Ectodermal cell (in vitro differentiated cells): ENCODE results near the gene OTUD5. TPM values are rescaled to one million over a fixed set of nuclear protein-coding genes. Genes with fewer than 3 reads are reported as not detected.

Experiments
- H3K27ac ChIP-seq: 2 replicates; pipeline ENCODE4 v1.7.0; 2013; ENCODE audit warnings: mild to moderate bottlenecking, low read depth, low read length; ENCODE audit not compliant: insufficient read depth, poor library complexity, severe bottlenecking
- H3K27me3 ChIP-seq: 2 replicates; pipeline ENCODE4 v1.7.0; 2013; ENCODE audit warnings: mild to moderate bottlenecking, low read length; ENCODE audit not compliant: insufficient read depth, control insufficient read depth, poor library complexity, severe bottlenecking
- H3K36me3 ChIP-seq: one replicate; pipeline ENCODE4 v1.7.0; 2013; ENCODE audit warnings: low read length; ENCODE audit not compliant: control insufficient read depth, insufficient read depth
- H3K4me1 ChIP-seq: one replicate; pipeline ENCODE4 v1.7.0; 2013; ENCODE audit warnings: low read length; ENCODE audit not compliant: control insufficient read depth, insufficient read depth
- H3K4me3 ChIP-seq: 2 replicates; pipeline ENCODE4 v1.7.0; 2013; ENCODE audit warnings: low read depth, low read length, control low read depth; ENCODE audit not compliant: insufficient read depth
- H3K9me3 ChIP-seq: 2 replicates; pipeline ENCODE4 v1.7.0; 2013; ENCODE audit warnings: mild to moderate bottlenecking, low read length, moderate library complexity; ENCODE audit not compliant: control insufficient read depth
- WGBS, 2 experiments: methylation state at CpG; one replicate each; pipeline ENCODE4 v1.1.7; 2013; ENCODE audit warnings: missing lambda C conversion rate in 2 of 2; 5-methylcytosine and 5-hydroxymethylcytosine counted together
- polyA plus RNA-seq, 4 experiments: library from polyadenylated mRNA; stranded (reverse); fragments of 50-300 nt; gene quantifications; one replicate each; pipeline ENCODE4 v1.2.3, GENCODE V29; 2013

The OTUD5 gene, protein sequence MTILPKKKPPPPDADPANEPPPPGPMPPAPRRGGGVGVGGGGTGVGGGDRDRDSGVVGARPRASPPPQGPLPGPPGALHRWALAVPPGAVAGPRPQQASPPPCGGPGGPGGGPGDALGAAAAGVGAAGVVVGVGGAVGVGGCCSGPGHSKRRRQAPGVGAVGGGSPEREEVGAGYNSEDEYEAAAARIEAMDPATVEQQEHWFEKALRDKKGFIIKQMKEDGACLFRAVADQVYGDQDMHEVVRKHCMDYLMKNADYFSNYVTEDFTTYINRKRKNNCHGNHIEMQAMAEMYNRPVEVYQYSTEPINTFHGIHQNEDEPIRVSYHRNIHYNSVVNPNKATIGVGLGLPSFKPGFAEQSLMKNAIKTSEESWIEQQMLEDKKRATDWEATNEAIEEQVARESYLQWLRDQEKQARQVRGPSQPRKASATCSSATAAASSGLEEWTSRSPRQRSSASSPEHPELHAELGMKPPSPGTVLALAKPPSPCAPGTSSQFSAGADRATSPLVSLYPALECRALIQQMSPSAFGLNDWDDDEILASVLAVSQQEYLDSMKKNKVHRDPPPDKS
- 60.9 TPM for polyA plus RNA-seq (2013, experiment 1 of 4)
- 66.5 TPM for polyA plus RNA-seq (2013, experiment 2 of 4)
- polyA plus RNA-seq (2013, experiment 3 of 4) = 50.6 TPM
- polyA plus RNA-seq (2013, experiment 4 of 4) = 52.6 TPM

DNA sequence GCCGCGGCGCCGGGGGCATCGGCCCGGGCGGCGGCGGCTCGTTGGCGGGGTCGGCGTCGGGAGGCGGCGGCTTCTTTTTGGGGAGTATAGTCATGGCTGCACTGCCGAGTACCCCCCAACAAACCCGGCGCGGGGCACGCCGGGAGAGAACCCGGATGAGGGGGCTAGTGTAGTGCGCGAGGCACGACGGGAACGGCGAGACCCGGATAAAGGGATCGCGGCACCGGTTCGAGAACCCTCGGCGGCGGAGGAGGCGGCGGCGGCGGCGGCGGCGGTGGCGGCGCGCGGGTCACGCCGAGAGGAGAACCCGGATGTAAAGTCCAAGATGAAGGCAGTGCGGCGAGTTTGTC lies at the start of gene OTUD5:
TSS of gene OTUD5 (minus strand) at position 131 of the 350 bp plus-strand sequence. CDS start at position 94, 37 bp downstream.
- H3K36me3 ChIP-seq = no peaks in the 10 kb centered on the region
- no peaks in the 10 kb centered on the region for H3K27me3 ChIP-seq
- H3K4me3 ChIP-seq = peak within 1 kb of the TSS; percentile 68
- peak within 1 kb of the TSS; percentile 98 for H3K27ac ChIP-seq
- WGBS, 2 experiments = 0% methylated on average over 53 of the region's 53 CpGs
- H3K4me1 ChIP-seq = peaks cover 5% of the 10 kb centered on the region
- no peaks in the 10 kb centered on the region for H3K9me3 ChIP-seq

DNA sequence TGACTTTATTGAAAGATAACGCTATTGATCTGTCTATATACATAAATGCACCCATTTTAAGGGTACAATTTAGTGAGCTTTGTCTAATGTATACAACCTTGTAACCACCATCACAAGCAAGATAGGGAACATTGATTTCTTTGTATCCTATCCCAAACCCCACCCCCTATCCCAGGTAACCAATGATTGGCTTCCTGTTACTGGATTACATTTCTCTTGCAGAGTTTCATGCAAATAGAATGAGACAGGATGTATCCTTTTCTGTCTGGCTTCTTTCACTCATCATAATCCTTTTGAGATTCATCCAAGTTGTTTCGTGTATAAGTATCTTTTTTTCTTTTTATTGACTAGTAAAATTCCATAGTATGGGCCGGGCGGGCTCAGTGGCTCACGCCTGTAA lies 46.3 kb upstream of the OTUD5 start:
- Histone ChIP-seq H3K27me3 (no peaks in the 10 kb centered on the region), H3K36me3 (no peaks in the 10 kb centered on the region), H3K9me3 (no peaks in the 10 kb centered on the region), H3K27ac (no peak overlapping the region), H3K4me1 (no peaks in the 10 kb centered on the region), H3K4me3 (no peak overlapping the region)
- 92 to 100% methylated on average over 3 to 4 of the region's 5 CpGs for WGBS, 2 experiments

DNA sequence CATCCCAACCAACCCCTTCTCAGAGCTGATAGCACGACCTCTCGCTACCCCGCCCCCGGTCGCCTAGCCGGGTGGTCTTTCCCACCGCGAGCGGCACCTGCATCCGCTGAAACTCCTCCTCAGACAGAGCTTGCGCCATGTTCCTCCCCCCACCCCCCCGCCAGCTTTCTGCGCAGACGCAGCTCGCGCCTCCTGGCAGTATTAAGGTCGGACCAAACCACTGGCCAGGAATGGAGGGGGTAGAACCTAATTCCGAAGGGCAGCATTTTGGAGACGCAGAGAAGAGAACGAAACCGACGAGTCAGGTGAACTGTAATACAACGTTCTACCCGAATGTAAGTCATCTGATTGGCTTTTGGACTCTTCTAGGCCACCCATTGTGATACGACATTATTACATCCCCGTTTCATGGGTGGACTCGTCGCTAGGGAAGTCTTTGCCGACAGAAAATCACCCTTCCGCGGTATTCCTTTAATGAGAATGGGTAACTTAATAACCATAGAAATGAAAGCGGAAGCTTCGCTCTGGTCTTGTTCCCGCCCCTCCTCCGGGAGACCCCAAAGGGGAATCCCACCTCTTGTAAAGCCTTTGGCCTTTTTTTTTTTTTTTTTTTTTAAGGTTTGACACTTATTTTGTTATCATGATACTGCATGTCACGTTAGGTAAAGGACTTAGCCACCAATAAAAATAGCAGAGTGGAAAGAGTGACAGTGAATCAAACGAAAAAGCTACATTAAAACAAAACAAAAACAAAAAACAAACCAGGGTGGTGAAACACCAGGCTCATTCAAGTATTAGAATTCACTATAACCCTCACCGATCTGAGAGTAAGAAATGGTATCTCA lies 44.9 kb upstream of the OTUD5 start, which contains the start of gene GRIPAP1:
TSS of gene GRIPAP1 (minus strand) at position 174 of the 845 bp plus-strand sequence. CDS start at position 139, 35 bp downstream.
- Histone ChIP-seq H3K4me1 (no peaks in the 10 kb centered on the region), H3K9me3 (no peaks in the 10 kb centered on the region), H3K4me3 (peak within 1 kb of the TSS; percentile 68), H3K27ac (peak within 1 kb of the TSS; percentile 98), H3K27me3 (no peaks in the 10 kb centered on the region), H3K36me3 (no peaks in the 10 kb centered on the region)
- 0% methylated on average over 34 to 37 of the region's 38 CpGs for WGBS, 2 experiments

DNA sequence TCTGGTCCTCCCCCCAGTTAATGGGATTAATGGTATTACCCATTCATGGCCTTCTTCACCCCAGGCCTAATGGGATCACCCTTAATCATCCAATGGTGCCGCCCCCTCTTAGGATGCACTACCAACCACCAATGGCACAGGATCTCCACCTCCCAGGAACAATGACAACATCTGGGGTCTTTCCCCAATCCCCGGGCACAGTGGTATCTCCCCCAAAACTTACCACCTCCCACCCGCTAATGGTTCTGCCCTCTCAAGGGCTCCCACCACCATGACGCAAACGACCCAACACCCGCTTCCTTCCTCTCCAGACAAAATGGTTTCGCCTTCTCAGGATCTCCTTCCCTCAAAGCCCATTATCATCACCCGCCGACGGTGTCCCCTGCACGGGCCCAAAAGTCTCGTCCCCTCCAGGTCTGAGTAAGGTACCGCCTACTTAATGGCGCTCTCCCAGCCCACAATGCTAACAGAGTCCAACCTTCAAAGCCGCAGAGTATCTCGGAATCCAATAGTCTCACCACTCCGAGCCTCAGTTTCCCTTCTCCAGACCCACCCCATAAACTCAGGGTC lies 44.2 kb upstream of the OTUD5 start:
- H3K9me3 ChIP-seq = no peaks in the 10 kb centered on the region
- WGBS, 2 experiments = 2 to 3% methylated on average over 17 of the region's 17 CpGs
- H3K36me3 ChIP-seq = no peaks in the 10 kb centered on the region
- peak overlapping the region; percentile 98 for H3K27ac ChIP-seq
- H3K4me1 ChIP-seq = no peaks in the 10 kb centered on the region
- peak overlapping the region; percentile 68 for H3K4me3 ChIP-seq
- H3K27me3 ChIP-seq = no peaks in the 10 kb centered on the region

DNA sequence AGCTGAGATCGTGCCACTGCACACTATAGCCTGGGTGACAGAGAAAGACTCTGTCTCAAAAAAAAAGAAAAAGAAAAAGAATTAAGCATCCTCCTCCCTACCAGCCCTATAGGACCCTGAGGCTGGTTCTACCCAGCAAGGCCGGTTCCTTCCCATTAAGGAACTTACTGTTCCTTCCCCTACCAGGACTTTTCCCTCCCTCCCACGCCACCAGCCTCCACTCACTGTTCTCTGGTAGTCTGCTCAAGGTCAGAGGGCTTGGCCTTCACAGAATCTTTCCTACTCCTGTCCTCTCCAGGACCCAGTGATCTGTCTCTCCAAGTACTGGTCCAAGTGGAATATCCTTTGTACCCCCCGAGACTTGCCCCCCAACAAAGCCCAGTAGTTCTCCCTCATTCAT lies 43.2 kb upstream of the OTUD5 start:
- H3K9me3 ChIP-seq = no peaks in the 10 kb centered on the region
- peak overlapping the region; percentile 68 for H3K4me3 ChIP-seq
- no peaks in the 10 kb centered on the region for H3K27me3 ChIP-seq
- no peak overlapping the region for H3K27ac ChIP-seq
- no peaks in the 10 kb centered on the region for H3K36me3 ChIP-seq
- no peaks in the 10 kb centered on the region for H3K4me1 ChIP-seq
- WGBS, 2 experiments = 92 to 97% methylated on average over 4 of the region's 4 CpGs

DNA sequence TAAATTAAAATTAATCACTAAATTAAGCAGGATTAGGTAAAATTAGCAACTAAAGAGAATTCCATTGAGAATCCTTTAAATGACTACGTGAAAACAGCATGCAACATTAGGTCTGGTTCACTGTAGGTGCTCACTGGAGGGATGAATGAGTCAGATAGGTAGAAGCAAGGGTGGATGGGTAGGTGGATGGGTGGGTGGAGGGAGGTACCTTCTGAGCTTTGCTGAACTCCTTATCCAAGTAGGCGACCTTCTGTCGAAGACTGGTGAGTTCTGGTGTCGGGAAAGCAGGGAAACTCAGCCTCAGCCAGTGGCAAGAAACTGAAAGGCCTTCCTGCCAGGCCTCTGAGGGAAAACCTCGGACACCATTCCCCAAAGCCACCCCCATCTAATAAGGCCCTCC lies 41.6 kb upstream of the OTUD5 start:
- H3K9me3 ChIP-seq = no peaks in the 10 kb centered on the region
- no peaks in the 10 kb centered on the region for H3K27me3 ChIP-seq
- no peaks in the 10 kb centered on the region for H3K36me3 ChIP-seq
- no peak overlapping the region for H3K4me3 ChIP-seq
- 99 to 100% methylated on average over 4 to 5 of the region's 5 CpGs for WGBS, 2 experiments
- H3K27ac ChIP-seq = no peak overlapping the region
- H3K4me1 ChIP-seq = no peaks in the 10 kb centered on the region

DNA sequence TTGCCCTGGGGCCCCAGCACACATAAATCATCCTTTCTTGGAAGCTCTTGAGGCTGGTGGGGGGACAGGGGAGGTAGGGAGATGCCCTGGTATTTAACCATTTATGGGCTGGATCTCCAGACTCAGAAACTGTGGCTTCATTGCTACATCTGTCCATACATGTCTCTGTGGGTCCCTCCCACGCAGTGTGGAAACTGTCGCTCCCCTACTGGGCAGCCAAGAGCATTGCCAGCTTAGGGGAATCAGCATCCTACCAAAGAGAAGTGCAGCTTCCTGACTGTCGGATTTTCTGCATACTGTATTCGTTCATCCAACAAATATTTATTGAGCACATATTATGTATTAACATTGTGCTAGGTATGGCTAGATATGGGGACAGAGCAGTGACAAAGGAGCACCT lies 41.0 kb upstream of the OTUD5 start:
- 93 to 97% methylated on average over 2 of the region's 4 CpGs for WGBS, 2 experiments
- no peak overlapping the region for H3K4me3 ChIP-seq
- H3K9me3 ChIP-seq = no peaks in the 10 kb centered on the region
- no peak overlapping the region for H3K27ac ChIP-seq
- no peaks in the 10 kb centered on the region for H3K4me1 ChIP-seq
- H3K36me3 ChIP-seq = no peaks in the 10 kb centered on the region
- no peaks in the 10 kb centered on the region for H3K27me3 ChIP-seq

DNA sequence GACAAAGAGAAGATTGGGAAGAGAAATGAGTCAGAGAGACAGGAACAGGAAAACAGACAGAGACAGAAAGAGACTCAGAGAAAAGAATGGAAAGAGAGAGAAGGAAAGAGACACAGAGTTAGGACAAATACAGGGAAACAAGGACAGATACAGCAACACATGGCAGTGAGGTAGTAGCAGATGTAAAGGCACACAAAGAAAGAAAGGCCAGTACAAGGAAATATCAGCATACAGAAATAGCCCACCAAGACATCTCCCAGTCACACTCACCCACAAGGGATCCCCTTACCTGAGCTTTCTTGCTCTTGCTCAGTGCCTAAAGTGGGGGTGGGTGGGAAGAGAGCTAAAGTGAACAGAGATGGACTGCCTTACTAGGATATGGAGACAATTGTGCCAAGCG lies 40.5 kb upstream of the OTUD5 start:
- Histone ChIP-seq H3K9me3 (no peaks in the 10 kb centered on the region), H3K4me1 (no peaks in the 10 kb centered on the region), H3K27ac (no peak overlapping the region), H3K27me3 (no peaks in the 10 kb centered on the region), H3K36me3 (no peaks in the 10 kb centered on the region), H3K4me3 (no peak overlapping the region)
- 95 to 100% methylated on average over 1 of the region's 1 CpG for WGBS, 2 experiments

DNA sequence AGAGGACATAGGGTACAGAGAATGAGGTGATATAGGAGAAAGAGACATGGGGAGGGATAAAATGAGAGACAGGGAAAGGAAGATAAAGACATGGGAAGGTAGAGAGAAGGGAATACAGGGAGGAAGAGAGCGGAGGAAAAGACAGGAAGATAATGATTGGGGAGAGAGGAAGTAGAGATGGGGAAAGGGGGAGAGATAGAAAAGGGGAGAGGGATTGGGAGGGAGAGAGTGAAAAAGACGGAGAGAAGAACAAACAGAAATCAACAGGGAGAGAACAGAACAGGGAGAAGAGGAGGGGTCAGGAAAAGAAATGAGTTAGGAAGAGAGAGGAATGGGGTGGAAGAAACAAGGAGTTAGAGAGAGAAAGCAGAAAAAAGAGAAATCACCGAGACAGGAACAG lies 40.0 kb upstream of the OTUD5 start:
- Histone ChIP-seq H3K27me3 (no peaks in the 10 kb centered on the region), H3K27ac (no peak overlapping the region), H3K4me3 (no peak overlapping the region), H3K36me3 (no peaks in the 10 kb centered on the region), H3K9me3 (no peaks in the 10 kb centered on the region), H3K4me1 (no peaks in the 10 kb centered on the region)
- WGBS, 2 experiments = 91 to 97% methylated on average over 3 of the region's 3 CpGs
